ENCODE data around the gene TLCD3B.

TLCD3B gene

GRCh38 chr16:29988346-29989075 lies 42.6 kb downstream of the TLCD3B start:
- DNase-seq, result no peak

GRCh38 chr16:29987371-29988085 lies 43.5 kb downstream of the TLCD3B start:
- DNase-seq, result no peak

DNA sequence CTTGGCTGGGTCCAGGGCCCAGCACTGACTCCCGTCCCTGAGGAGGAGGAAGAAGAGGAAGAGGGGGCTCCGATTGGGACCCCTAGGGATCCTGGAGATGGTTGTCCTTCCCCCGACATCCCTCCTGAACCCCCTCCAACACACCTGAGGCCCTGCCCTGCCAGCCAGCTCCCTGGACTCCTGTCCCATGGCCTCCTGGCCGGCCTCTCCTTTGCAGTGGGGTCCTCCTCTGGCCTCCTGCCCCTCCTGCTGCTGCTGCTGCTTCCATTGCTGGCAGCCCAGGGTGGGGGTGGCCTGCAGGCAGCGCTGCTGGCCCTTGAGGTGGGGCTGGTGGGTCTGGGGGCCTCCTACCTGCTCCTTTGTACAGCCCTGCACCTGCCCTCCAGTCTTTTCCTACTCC lies 44.1 kb downstream of the TLCD3B start:
- DNase-seq, result no peak

DNA sequence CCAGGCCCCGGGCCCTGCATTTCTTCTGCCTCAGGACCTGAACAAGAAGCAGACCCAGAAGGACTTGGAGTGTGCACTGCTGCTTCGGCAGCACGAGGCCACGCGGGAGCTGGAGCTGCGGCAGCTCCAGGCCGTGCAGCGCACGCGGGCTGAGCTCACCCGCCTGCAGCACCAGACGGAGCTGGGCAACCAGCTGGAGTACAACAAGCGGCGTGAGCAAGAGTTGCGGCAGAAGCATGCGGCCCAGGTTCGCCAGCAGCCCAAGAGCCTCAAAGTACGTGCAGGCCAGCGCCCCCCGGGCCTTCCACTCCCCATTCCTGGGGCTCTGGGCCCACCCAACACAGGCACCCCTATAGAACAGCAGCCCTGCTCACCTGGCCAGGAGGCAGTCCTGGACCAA lies 44.8 kb downstream of the TLCD3B start:
- no peak for DNase-seq

GRCh38 chr16:29985271-29985811 lies 45.7 kb downstream of the TLCD3B start:
- DNase-seq, result no peak

DNA sequence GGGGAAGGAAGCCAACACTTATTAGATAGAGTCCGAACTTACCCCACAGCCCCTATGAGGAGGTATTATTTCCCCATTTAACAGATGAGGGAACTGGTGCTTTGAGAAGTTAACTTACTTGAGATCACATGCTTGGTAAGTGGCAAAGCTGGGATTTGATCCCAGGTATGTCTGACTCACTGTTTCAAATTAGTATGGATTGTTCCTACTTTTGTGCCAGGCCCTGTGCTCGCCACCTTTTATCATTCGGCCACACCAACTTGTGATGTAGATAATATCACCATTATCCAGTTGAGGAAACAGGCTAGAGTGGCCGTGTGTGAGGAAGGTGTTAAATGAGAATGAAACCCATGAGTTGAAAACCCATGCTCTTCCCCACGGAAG lies 46.3 kb downstream of the TLCD3B start:
- no peak for DNase-seq

DNA sequence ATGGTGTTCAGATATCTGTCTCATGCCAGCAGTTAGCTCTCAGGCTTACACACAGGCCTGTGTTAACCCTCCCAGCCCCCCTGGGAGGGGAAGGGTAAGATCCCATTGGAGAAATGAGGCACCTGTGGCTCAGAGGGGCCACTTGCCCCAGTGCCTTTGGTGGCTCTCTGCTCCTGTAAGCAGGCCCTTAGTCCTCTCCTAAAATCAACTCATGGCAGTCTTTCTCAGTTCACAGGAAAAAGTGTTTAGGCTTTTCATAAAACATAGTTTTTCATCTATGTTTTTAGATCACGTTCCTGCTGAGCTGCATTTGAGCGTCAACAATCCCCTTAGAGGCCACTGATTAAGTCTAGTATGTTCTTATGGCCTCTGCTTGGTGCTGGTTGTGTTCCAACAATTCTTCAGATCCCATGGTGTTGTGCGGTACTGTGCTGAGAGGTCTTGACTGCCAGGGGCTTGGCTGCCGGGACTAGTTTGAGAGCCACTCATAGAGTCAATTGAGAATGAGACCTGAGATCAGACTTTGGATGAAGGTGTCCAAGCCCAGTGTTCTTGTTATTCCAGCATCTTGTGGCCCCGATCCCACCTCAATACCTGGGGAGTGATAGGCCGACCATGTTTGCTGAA lies 46.8 kb downstream of the TLCD3B start:
- DNase-seq, result no peak

GRCh38 chr16:29983420-29984136 lies 47.5 kb downstream of the TLCD3B start:
- no peak for DNase-seq

GRCh38 chr16:29982560-29983419 lies 48.3 kb downstream of the TLCD3B start:
- no peak for DNase-seq

GRCh38 chr16:29978564-29979270 lies 52.4 kb downstream of the TLCD3B start:
- no peak for DNase-seq

DNA sequence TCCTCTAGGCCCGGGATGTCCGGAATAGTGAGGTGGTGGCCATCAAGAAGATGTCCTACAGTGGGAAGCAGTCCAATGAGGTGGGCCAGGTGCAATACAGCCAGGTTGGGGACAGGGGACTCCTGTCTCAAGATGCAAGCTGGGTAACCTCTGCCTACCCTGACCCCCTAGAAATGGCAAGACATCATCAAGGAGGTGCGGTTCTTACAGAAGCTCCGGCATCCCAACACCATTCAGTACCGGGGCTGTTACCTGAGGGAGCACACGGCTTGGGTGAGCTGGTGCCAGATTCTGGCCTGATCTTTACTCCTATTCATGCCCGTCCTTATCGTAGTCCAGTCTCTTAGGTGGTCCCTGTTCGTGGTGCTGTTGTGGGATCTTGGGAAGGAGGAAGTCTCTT lies 53.0 kb downstream of the TLCD3B start:
- DNase-seq, result no peak

DNA sequence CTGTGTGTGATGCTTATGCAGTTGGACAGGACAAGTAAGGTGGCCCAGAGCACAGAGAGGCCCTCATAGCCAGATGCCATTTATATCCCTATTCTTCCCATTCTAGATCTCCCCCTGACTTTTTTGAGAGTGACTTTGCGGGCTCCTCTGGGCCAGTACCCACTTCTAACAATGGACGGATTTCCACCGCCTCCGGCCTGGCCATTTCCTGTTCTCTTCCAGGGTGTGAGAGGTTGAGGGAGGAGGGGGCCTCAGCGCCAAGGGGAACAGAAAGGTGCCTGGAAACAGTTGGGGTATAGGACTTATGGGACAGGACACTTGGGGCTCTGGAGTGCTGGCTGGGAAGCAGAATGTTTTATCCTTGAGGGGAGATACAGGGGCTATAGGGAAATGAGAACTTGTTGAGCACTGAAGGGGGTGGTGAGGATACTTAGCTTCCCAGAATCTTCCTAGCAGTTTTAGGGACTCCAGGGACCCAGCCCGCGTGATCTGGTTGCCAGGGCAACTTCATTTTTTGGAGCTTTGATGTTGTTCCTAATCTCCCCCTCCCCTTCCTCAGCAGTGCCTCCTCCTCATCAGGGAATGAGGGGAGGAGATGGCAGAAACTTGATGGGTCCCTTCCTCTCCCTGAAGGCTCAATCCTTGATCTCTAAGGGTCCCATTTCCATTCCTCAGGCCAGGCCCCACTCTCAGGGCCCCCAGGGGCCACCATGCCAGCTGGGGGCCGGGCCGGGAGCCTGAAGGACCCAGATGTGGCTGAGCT lies 53.8 kb downstream of the TLCD3B start:
- DNase-seq, result no peak

GRCh38 chr16:29975811-29976511 lies 55.1 kb downstream of the TLCD3B start:
- no peak for DNase-seq

DNA sequence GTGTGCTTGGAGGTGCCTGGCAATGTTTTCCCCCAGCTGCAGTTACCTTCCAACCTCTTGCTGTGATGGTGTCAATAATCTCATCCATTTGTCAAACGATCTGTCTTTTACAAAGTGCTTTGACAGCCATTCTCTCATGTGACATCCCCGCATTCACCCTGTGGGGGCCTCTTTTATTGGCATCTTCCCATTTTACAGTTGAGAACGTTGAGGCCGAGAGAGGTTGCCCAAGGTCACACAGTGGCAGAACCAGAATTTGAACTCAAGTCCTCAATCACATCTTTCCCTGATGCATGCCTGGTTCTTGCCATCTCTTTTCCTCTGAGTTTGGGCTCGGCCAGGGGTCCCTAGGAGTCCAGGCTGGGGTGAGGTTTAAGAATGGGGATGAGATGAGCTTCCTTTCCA lies 55.9 kb downstream of the TLCD3B start:
- DNase-seq, result peak in 1 of 5 experiments; percentile 25

All from T-helper 2 cell (primary cell).